ENCODE data around the gene KRT38.

KRT38 gene

DNA sequence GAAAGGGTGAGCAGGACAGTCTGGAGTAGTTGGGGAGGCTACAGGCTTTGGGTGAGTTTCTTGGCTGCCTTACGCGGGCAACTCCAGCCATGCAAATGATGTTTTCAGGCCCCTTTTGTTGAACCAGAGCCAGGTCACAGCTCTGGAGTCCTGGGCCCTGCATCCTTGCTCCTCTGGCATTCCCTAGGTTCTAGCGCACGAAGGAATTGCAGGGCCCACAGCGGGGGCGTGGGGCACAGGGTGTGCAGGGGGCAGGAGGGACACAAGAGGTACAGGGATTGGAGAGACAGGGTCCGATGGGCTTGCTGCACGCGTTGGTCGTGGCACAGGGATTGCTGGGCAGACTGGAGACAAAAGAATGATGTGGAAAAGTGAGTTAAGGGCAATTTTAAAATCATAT is 47.0 kb downstream of the KRT38 start:
- DNase-seq, result no peak

DNA sequence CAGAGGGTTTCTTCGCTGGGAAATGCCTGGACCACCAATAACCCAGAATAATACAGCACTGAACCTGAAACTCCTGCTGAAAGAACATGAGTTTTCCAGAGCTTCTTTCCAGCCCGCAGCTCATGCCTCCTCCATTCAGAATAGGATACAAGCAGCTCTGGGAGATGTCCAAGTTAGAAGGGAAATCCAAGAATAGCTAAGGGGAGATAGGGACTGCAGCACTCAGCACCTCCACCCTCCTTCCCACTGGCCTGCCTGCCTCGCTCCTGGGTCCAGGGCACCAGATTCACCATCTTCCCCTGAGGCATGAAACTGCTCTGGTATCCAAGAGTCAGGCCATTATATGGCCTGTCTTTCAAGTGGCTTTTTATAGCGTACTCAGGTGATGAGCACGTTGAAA is 47.5 kb downstream of the KRT38 start:
- no peak for DNase-seq

DNA sequence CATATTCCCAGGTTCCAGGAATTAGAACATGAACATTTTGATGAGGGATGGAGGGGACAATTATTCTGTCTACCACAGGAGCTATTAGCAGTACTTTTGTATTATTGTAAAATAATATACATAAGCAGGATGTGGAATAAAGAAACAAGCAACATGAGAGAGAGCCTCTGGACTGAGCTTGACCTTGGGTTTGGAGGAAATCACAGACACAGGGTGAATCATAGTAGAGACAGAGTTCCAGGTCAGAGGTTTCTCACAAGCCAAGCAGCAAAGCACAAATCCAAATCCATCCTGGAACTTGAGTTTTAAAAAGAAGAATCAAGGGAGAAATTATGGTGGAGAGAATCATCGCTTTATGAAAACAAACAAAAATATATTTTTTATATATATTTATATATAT is 48.5 kb downstream of the KRT38 start:
- DNase-seq, result no peak

DNA sequence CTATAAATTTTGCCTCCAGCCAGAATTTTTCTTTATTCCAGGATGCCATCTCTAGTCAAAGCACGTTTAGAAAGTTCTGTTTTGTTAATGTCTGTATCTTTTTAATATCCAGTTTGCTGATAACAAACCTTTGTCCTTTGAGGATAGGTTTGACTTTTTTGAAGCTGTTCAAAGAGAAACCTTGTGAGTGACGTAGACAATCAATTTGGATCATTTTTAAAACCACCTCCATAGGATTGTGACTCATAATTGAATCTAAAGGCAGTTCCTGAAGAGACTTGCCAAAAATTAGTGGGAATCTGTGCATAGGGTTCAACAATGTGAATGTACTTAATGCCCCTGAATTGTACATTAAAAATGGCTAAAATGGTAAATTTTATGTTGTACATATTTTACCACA is 49.2 kb downstream of the KRT38 start:
- DNase-seq, result no peak

DNA sequence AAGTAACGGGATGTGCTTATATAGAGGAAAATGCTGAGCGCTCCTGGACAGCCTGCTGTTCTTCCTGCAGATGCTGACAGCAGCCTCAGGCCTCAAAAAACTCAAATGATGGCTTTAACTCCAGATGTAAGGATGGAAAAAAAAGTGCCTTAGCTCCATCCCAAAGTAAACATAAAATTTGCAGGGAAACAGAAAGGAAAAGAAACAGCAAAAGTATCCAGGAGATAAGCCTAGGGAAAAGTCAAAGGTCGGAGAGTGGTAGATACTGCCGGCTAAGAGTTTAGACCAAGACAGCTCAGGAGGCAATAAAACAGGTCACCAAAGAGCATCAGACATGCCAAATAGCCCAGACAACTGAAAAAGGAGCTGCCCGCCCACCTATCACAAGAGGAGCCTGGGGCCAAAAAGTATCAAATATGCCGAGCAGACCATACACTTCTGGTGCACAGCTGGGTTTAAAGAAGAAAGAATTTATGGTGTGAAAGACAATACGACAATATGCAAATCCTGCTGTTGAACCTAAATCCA is 50.3 kb downstream of the KRT38 start:
- no peak for DNase-seq

DNA sequence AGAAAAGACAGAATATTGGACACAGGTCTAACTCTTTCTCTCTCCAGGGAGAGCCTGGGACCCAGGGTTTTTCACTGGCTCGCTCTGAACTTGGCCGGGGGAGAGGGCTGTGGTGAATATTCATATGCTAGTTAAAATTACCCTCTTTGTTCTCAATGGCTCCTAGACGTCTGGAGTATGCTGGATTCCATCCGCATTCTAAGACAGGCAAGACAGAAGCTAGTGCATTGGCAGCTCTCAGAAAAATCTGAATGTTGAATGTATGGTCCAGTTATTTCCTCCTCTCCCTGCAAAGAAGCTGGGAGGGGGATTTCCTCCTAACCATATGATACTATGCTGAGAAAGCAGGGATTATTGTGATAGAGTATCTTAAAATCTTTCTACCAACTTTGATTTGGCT is 53.1 kb downstream of the KRT38 start:
- DNase-seq, result no peak

DNA sequence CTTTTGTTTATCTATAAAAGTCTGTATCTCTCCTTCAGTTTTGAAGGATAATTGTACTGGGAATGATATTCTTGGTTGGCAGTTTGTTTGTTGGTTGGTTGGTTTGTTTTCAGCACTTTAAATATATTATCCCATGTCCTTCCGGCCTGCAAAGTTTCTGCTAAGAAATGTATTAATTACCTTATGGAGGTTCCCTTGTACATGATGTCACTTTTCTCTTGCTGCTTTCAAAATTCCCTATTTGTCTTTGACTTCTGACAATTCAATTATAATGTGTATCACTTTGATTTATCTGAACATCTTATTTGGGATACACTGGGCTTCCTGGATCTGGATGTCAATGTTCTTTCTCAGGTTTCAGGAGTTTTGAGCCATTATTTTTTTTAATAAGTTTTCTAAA is 54.6 kb downstream of the KRT38 start:
- no peak for DNase-seq

Measured in DMS79 treated with DMSO at 0.1 percent for 48 hours (cell line).